GM12892 (cell line): ENCODE measurements around the gene IAH1.

Experiments used
- POLR2A ChIP-seq: IDR thresholded peaks from 2 replicates; pipeline ENCODE4 v1.6.1; 2011; ENCODE audit warnings: low read depth, low read length, control low read depth
- POLR2AphosphoS5 ChIP-seq: IDR thresholded peaks from 2 replicates; pipeline ENCODE4 v1.6.1; 2011; ENCODE audit warnings: low read depth, low read length, control low read depth
- TAF1 ChIP-seq: IDR thresholded peaks from 2 replicates; pipeline ENCODE4 v1.6.1; 2011; ENCODE audit warnings: low read depth, mild to moderate bottlenecking, control low read depth, low read length, borderline replicate concordance

DNA sequence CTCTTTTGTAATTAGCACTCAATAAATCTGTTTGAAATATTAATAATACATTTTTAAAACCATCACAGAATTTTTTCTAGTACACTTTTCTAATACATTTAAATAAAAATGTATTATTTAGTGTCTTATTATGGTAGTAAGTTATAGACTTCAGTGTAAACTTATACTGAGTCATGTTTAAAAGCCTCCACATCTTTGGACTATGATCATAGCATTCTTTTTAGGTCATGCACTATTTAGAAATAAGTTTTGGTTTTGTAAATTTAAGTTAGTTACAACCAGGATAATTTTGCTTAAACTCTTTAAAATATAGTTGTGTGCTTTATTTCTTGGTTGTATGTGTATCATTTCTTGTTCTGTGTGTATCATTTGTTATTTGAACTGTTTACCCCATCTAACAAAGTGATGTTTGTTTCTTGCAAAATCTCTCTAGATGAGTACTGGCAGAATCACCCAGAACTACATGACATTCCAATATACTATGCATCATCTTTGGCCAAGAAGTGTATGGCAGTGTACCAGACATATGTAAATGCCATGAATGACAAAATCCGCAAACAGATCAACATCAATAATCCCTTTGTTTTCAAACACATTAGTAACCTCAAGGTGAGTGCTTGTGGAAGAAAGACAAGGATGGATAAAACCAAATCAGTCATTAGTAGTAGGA, 34.2 kb upstream of the IAH1 start:
- no peak for TF ChIP-seq POLR2A
- TF ChIP-seq POLR2AphosphoS5 = no peak
- no peak for TF ChIP-seq TAF1
